NCI-H2107 (cell line): Measurements from ENCODE around the gene LRBA.

Source experiments
- DNase-seq: peaks from one replicate; lab custom pipeline; 2025; lab: John Stamatoyannopoulos, UW

The LRBA gene

GRCh38 chr4:150363721-150364688 is 651.1 kb downstream of the LRBA start:
- no peak for DNase-seq

- no peak for DNase-seq
These were observed 656.4 kb downstream of the LRBA start for GRCh38 chr4:150358691-150359090.

- no peak for DNase-seq
These were observed 657.3 kb downstream of the LRBA start for GRCh38 chr4:150357829-150358228.

- no peak for DNase-seq
These were observed 659.1 kb downstream of the LRBA start for GRCh38 chr4:150355858-150356455.

GRCh38 chr4:150355418-150355817 is 659.7 kb downstream of the LRBA start:
- DNase-seq, result no peak

GRCh38 chr4:150354214-150354796 is 660.8 kb downstream of the LRBA start:
- no peak for DNase-seq

- no peak for DNase-seq
These were observed 667.0 kb downstream of the LRBA start for GRCh38 chr4:150348079-150348478.

GRCh38 chr4:150345207-150345744 is 669.8 kb downstream of the LRBA start:
- DNase-seq, result no peak

GRCh38 chr4:150343796-150344195 is 671.3 kb downstream of the LRBA start:
- no peak for DNase-seq

GRCh38 chr4:150342945-150343344 is 672.1 kb downstream of the LRBA start:
- DNase-seq, result no peak

- DNase-seq, result no peak
These were observed 677.4 kb downstream of the LRBA start for GRCh38 chr4:150337734-150338133.

- DNase-seq, result no peak
These were observed 678.2 kb downstream of the LRBA start for GRCh38 chr4:150336676-150337412.

GRCh38 chr4:150332961-150333360 is 682.1 kb downstream of the LRBA start:
- no peak for DNase-seq

- no peak for DNase-seq
These were observed 683.0 kb downstream of the LRBA start for GRCh38 chr4:150332086-150332485.

- no peak for DNase-seq
These were observed 685.7 kb downstream of the LRBA start for GRCh38 chr4:150329373-150329772.

GRCh38 chr4:150328496-150328895 is 686.6 kb downstream of the LRBA start:
- no peak for DNase-seq

GRCh38 chr4:150327262-150327780 is 687.8 kb downstream of the LRBA start:
- no peak for DNase-seq

- DNase-seq, result no peak
These were observed 689.2 kb downstream of the LRBA start for GRCh38 chr4:150325872-150326271.

GRCh38 chr4:150323406-150324325 is 691.4 kb downstream of the LRBA start:
- DNase-seq, result no peak

GRCh38 chr4:150322646-150323045 is 692.4 kb downstream of the LRBA start:
- no peak for DNase-seq

GRCh38 chr4:150321113-150321512 is 694.0 kb downstream of the LRBA start:
- DNase-seq, result no peak
